HG03457 (cell line): ENCODE measurements around the gene CD34.
"Not testable (repeated sequence)": the region's sequence is repeated elsewhere in the genome, so short reads cannot be mapped to it uniquely, and the experiment has no call there.

ENCODE experiments used
- ATAC-seq: cut with Tn5 transposase; IDR thresholded peaks from one replicate; pipeline ENCODE4 v1.9.1; 2021; ENCODE audit warnings: moderate number of reproducible peaks; ENCODE audit not compliant: unreplicated experiment

The CD34 gene

GRCh38 chr1:207933205-207933800 lies 22.4 kb upstream of the CD34 start:
- ATAC-seq: no peak

DNA sequence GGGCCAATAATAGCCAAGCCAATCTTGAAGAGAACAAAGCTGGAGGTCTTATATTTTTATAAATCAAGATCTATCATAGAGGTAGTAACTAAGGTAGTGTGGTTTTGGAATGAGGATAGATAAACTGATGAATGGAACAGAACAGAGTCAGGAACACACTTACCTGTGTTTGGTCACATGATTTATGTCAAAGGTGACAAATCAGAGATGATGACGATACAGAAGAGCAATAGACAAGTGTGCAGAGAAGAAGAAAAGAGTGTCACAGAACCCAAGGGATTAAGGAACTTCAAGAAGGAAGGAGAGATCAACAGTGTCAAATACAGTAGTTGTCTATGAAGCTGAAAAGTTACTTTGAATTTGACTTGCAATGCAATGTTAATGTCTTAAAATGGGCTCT lies 16.1 kb upstream of the CD34 start:
- no peak for ATAC-seq

- ATAC-seq: not testable (repeated sequence)
Measured at GRCh38 chr1:207925969-207926368, 15.0 kb upstream of the CD34 start.

GRCh38 chr1:207925210-207925609 lies 14.3 kb upstream of the CD34 start:
- no peak for ATAC-seq

DNA sequence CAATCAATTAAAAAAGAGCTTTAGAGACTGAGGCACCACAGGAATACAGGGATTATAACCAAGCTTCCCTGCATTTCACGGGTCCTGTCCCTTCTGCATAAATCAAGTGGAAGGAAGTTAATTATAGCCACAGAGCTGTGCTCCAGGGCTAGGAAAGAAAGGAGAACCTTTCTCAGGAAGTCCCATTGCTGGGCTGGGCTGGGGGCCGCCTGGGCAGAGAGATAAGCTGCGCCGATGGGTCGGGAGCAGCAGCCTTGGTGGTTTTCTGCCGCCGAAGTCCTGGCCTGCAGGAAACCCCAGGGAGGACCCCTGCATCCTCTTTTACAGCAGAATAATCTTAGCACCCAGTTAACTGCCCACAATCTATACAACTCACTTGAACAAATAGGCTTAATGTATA lies 12.6 kb upstream of the CD34 start:
- no peak for ATAC-seq

DNA sequence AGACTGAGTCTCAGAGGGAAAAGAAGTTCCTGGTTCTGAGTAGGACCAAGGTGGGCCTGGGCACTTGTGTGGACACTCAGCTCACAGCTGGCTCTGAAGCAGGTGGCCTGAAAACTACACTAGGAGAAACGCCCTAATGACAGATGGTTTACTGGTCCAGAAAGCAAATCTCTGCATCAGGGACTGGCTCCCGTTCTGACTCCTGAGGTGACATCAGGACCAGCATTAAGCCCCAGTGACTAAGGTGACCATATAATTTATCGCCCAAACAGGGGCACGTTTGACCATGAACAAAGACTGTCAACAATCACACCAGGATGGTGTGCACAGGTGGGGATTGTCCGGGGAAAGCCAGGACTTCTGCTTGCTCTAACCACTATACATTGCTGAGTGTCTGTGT lies 12.2 kb upstream of the CD34 start:
- no peak for ATAC-seq

DNA sequence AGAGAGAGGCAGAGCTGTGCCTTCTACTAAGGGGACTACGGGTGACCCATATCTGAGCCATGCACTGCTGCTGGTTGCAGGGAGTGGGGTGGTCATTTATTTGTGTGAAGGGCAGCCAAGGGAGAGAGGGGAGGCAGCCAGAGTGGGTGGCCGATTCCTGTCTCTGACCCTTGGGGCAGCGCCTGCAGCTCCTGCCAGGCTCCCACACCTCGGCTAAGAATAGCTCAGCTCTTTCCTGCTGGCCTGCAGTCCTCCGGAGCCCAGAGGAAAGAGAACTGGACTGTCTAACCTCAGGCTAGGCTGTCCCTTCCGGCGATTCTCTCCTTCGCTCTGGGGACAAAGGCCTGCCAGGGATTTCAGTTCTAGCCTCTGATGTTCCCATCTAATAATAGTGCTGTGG lies 11.6 kb upstream of the CD34 start:
- no peak for ATAC-seq

GRCh38 chr1:207921321-207921720 lies 10.4 kb upstream of the CD34 start:
- ATAC-seq: no peak

DNA sequence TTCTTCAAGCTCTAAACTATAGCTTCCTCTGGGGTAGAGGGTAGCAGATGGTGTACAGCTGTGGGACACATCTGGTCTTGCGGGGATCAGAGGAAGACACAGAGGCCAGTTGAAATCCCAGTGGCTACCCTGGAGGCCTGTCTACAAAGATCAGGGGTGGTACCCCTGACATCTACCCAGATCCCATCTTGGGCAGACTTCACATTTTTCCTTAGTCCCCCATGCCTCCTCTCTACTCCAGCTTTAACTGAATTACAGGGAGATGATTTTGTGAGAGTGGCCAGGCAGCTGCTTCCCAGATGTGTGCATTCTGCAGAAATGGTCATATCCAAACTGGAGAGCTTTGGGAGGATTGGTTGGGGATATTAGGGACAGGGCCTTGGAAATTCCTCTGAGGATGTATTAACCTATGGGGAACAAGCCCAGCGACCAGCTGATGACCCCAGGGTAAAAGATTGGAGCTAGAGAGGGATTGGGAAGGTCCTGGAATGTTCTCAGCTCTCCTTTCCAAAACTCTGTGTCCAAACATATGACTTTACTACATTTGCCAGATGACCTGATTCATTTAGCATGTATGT lies 9.6 kb upstream of the CD34 start:
- no peak for ATAC-seq

GRCh38 chr1:207919523-207920170 lies 8.7 kb upstream of the CD34 start:
- ATAC-seq: no peak

DNA sequence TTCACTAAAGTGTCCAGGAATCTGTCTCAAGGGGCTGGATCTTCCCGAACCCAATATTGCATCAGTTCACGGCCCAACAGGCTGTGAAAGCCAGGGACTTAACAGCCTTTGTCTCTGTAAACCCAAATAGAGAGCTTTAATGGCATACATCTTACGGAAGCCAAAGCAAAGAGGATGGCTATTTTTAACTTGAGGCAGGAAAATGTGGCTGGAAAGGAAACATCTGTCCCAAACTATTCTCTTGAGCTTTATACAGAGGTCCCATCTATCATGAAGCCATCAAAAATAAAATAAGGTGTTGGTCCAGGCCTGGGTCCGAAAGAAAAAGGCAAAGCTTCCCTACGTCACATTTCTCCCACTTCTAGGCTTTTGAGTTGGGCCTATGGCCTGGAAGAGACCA lies 7.7 kb upstream of the CD34 start:
- no peak for ATAC-seq

DNA sequence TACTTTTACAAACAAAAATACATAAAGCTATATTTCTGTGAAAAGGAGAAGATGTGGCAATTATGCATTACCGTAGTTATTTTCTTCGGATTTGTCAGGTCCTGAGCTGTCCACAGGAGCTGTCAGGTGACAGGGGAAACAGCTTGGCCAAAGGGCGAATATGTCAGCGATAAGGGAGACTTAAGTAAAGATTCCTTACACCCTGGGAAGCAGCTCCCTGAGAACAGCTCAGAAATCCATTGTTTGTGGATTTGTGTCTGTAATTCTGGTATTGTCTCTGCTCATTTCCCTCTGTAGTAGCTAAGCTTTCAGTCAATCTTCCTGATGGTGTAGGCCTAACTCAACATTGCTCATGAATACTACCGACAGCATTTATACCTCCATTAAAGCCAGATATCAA lies 7.1 kb upstream of the CD34 start:
- no peak for ATAC-seq

DNA sequence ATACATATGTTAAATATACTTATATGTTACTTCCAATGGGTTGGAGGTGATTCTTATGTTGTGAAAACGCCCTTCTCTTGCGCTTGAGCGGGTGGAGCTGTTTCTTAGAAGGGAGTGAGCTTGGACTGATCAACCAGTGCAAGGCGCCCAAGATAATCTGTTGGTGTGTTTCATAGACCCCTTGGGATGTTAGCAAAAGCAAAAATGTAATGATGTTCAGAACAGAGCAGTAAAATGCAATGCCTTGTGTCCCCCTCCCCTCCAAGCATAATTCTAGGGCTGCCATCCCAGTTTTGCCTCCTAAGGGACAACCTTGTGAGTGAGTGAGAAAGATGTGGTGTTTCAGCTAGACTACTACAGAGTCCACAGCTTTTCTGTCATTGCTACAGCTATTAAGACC lies 6.2 kb upstream of the CD34 start:
- no peak for ATAC-seq

GRCh38 chr1:207913951-207914350 lies 3.0 kb upstream of the CD34 start:
- no peak for ATAC-seq

DNA sequence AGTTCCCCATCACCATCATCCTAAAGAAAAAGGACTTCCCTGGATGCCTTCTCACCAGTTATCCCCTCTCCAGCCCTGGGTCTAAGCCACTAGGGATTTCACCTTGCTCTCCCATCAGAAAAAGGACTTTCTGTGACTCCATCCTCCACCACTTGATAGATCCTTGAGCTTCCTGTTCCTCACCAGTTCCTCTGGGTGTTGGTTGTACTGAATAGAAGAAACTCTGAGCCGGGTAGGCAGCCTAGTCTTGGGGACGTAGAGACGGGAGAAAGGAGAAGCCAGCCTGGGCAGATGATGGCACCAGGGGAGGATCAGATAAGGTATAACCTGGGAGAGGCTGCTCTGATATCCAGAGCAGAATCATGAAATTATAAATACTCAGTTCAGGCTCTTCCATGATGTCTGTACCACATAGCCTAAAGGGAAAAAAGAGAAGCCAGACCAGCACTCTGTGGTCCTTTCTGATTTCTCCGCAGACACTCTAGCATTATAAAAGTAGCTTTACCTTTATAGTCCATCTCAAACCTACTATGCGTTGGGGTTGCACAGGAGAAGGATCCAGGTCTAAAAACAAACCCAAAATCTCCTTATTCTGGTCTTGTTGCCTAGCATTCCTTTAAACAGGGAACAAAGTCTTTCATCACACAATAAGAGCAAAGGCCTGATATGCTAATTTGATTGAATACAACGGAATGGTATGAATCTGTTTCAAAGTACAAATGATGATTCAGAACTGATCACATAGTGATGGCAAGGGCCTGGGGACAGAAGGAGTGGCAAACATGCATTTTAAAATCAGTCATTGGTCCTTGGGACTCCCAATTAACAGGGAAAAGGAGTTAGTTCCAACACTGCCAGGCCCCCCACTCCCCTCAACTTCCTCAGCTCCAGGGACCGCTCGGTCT lies 1.2 kb upstream of the CD34 start:
- ATAC-seq: no peak

GRCh38 chr1:207909687-207910086 lies 1.2 kb downstream of the CD34 start:
- ATAC-seq: no peak

GRCh38 chr1:207908107-207908734 lies 2.7 kb downstream of the CD34 start:
- ATAC-seq: no peak

GRCh38 chr1:207904391-207904790 lies 6.5 kb downstream of the CD34 start:
- no peak for ATAC-seq

- no peak for ATAC-seq
Measured at GRCh38 chr1:207903767-207904166, 7.2 kb downstream of the CD34 start.

DNA sequence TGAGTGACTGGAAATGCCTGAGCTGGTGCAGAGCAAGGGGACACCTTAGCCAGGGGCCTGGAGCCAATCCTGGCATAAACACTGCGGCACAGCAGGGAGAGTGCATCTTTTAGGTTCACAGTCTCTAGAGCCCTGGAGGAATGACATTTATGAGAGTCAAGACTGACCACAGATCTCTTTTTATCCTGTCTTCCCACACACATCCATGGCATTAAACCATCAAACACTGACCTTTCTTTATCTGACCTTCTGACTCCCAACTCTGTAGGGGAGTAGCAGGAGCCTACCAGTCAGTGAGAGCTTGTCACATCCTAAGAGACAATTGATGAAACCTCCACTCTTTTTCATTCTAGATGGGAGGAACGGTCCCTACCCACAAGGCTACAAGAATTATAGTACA lies 7.9 kb downstream of the CD34 start:
- no peak for ATAC-seq

GRCh38 chr1:207902566-207902965 lies 8.4 kb downstream of the CD34 start:
- ATAC-seq: no peak
